Kidney (tissue), 14 donors: ENCODE data around the gene DIP2A. TPM values are rescaled to one million over a fixed set of nuclear protein-coding genes. Genes with fewer than 3 reads are reported as not detected.

Experiments
- DNase-seq, 5 donors: peaks; one replicate each; pipeline ENCODE4 v3.0.0-alpha.2; 2013 to 2020
- FAIRE-seq: peaks from 2 replicates; lab custom pipeline; 2012; peaks lifted over from hg19 to GRCh38; lab: Jason Lieb, UNC
- H3K27ac ChIP-seq, 2 donors: one replicate each; pipeline ENCODE4 v1.7.0; 2013; ENCODE audit warnings: low read depth in 2 of 2, low read length in 2 of 2, inconsistent platforms in 1 of 2
- H3K27me3 ChIP-seq: one replicate; pipeline ENCODE4 v1.7.1; 2013; ENCODE audit warnings: low read length, inconsistent platforms; ENCODE audit not compliant: control insufficient read depth, insufficient read depth
- H3K36me3 ChIP-seq, 3 donors: one replicate each; pipeline versions ENCODE4 v1.7.0 to v1.7.1; 2013; ENCODE audit warnings: low read length in 3 of 3, control low read depth in 1 of 3, inconsistent platforms in 1 of 3; ENCODE audit not compliant: insufficient read depth in 3 of 3, control insufficient read depth in 2 of 3
- H3K4me1 ChIP-seq, 3 donors: one replicate each; pipeline versions ENCODE4 v1.7.0 to v1.7.1; 2013; ENCODE audit warnings: low read length in 3 of 3, inconsistent platforms in 1 of 3, low read depth in 1 of 3; ENCODE audit not compliant: control insufficient read depth in 2 of 3, insufficient read depth in 2 of 3
- H3K4me3 ChIP-seq, 3 donors: one replicate each; pipeline versions ENCODE4 v1.7.0 to v1.8.1; 2013; ENCODE audit warnings: low read length in 3 of 3, control low read depth in 1 of 3, inconsistent platforms in 1 of 3
- H3K9ac ChIP-seq, 3 donors: one replicate each; pipeline versions ENCODE4 v1.7.0 to v1.7.1; 2013; ENCODE audit warnings: low read length in 3 of 3, control low read depth in 1 of 3, inconsistent platforms in 1 of 3
- H3K9me3 ChIP-seq, 3 donors: one replicate each; pipeline versions ENCODE4 v1.7.0 to v1.7.1; 2013; ENCODE audit warnings: low read length in 3 of 3, control low read depth in 1 of 3, inconsistent platforms in 1 of 3; ENCODE audit not compliant: control insufficient read depth in 2 of 3, insufficient read depth in 1 of 3
- intact Hi-C: fragments of 100-400 bp; cut with DNase I; formaldehyde crosslinking; loops from one replicate; pipeline ENCODE4 v1.11.1; 2022
- polyA plus RNA-seq: library from polyadenylated mRNA; stranded (reverse); fragments of 350-450 nt; fragmentation: Illumina TruSeq; extraction: RNeasy Lipid Tissue Mini Kit (QIAGEN cat#74804); gene quantifications from one replicate; pipeline ENCODE4 v1.2.3, GENCODE V29; 2014; ENCODE audit warnings: low read depth, low replicate concordance; ENCODE audit not compliant: insufficient read depth
- total RNA-seq: library from RNA; stranded (reverse); fragmentation: NEBNext Ultra II Directional; extraction: Animal tissue kit (Norgen Biotek cat#: 25700); gene quantifications from one replicate; pipeline ENCODE4 v1.2.1, GENCODE V29; 2021
- TF ChIP-seq, protein P1 (sequence below): IDR thresholded peaks from 3 replicates; pipeline ENCODE4 v1.5.1; 2012; ENCODE audit warnings: mild to moderate bottlenecking, moderate library complexity, borderline replicate concordance; ENCODE audit not compliant: insufficient read depth; ENCODE audit errors: extremely low read depth
- donor health status: control.
- donor health status: control.
- donor health status: control.
- donor health status: control.
- donor health status: control.
- donor health status: DM: yes; HTN: yes; CAD: no.
- donor health status: Normal renal cell carcinoma (clear cell type).

Gene DIP2A
- total and polyA plus RNA-seq, 2 donors from 2014 or later = 8.7 to 36.5 TPM

DNA sequence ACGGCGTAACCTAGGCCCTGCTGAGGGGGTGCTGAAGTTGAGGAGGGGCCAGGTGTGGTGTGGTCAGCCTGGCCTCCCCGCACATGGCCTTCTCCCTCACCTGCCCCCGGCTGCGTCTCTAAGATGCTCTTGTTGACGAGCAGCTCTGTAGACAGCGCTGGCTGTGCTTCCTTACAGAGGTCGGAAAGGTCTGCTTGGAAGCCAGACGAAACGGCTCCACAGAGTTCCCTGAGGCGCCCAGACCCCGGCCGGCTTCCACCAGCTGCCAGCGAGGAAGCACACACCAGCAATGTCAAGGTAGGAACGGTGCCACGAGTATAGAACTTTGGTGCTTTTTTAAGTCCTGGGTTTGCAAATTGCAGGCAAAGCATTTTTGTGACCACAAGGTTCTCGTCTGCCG, 18.8 kb upstream of the DIP2A start:
- FAIRE-seq (no peak), DNase-seq (no peak)
- Histone ChIP-seq H3K9ac (no peak overlapping the region), H3K27ac (no peak overlapping the region), H3K4me1 (peaks cover 0 to 2% (median 0%) of the 10 kb centered on the region in 3 donors), H3K36me3 (peaks cover 2 to 22% (median 10%) of the 10 kb centered on the region in 3 donors), H3K27me3 (no peaks in the 10 kb centered on the region), H3K9me3 (no peaks in the 10 kb centered on the region), H3K4me3 (no peak overlapping the region)
- TF ChIP-seq, protein P1, sequence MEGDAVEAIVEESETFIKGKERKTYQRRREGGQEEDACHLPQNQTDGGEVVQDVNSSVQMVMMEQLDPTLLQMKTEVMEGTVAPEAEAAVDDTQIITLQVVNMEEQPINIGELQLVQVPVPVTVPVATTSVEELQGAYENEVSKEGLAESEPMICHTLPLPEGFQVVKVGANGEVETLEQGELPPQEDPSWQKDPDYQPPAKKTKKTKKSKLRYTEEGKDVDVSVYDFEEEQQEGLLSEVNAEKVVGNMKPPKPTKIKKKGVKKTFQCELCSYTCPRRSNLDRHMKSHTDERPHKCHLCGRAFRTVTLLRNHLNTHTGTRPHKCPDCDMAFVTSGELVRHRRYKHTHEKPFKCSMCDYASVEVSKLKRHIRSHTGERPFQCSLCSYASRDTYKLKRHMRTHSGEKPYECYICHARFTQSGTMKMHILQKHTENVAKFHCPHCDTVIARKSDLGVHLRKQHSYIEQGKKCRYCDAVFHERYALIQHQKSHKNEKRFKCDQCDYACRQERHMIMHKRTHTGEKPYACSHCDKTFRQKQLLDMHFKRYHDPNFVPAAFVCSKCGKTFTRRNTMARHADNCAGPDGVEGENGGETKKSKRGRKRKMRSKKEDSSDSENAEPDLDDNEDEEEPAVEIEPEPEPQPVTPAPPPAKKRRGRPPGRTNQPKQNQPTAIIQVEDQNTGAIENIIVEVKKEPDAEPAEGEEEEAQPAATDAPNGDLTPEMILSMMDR = no peak
- intact Hi-C loops = no loop called here

DNA sequence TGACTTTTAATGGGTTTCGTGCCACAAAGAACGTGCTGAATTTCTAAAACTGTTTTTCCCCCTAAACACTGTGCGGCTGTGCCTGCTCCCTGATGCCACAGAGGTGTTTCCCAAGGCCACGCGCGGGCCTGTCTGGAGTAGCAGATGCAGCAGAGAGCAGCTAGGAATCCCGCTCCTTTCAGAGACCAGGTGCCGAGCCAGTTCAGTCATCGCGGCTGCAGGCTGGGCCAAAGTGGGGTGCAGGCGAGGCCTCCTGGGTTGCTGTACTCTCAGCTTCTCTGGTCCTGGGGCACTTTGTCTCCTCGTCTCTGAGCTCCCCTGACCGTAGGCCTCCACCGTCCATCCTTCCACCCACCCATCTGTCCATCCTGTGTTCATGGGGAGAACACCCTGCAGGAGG, 17.4 kb upstream of the DIP2A start:
- Histone ChIP-seq H3K27me3 (no peaks in the 10 kb centered on the region), H3K4me1 (peaks cover 0 to 2% (median 0%) of the 10 kb centered on the region in 3 donors), H3K27ac (no peak overlapping the region), H3K36me3 (peaks cover 2 to 22% (median 12%) of the 10 kb centered on the region in 3 donors), H3K9me3 (no peaks in the 10 kb centered on the region), H3K4me3 (no peak overlapping the region), H3K9ac (no peak overlapping the region)
- FAIRE-seq = no peak
- DNase-seq = no peak
- TF ChIP-seq, protein P1 = no peak
- intact Hi-C loops = no loop called here

DNA sequence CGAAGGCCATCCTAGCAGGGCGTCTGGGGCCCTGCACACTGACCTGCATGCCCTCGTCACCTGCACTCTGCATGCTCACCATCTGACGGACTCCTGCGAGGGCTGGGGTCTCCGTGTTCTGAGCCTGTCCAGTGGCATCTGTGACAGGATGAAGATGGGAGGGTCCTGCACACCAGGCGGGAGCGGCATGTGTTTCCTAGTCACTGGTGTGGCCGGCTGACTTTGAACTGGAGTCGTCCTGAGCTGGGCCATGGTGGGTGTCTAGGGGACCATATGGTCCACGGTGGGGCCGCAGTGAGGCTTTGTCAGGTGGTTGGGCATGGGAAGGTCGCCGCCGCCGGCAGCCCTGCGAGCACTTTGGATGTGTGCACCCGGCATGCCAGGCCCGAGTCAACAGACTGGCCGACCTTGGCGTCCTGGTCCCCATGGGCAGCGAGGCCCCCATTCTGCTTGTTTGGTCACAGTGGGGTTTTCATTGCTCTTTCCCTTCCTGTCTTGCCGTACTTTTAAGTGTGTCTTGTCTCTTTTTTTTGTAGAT, 16.7 kb upstream of the DIP2A start:
- Histone ChIP-seq H3K9ac (no peak overlapping the region), H3K36me3 (peaks cover 2 to 22% (median 12%) of the 10 kb centered on the region in 3 donors), H3K9me3 (no peaks in the 10 kb centered on the region), H3K27me3 (no peaks in the 10 kb centered on the region), H3K4me1 (peaks cover 0 to 2% (median 0%) of the 10 kb centered on the region in 3 donors), H3K4me3 (no peak overlapping the region), H3K27ac (no peak overlapping the region)
- TF ChIP-seq, protein P1 = no peak
- intact Hi-C loops = no loop called here
- FAIRE-seq = no peak
- DNase-seq = no peak

DNA sequence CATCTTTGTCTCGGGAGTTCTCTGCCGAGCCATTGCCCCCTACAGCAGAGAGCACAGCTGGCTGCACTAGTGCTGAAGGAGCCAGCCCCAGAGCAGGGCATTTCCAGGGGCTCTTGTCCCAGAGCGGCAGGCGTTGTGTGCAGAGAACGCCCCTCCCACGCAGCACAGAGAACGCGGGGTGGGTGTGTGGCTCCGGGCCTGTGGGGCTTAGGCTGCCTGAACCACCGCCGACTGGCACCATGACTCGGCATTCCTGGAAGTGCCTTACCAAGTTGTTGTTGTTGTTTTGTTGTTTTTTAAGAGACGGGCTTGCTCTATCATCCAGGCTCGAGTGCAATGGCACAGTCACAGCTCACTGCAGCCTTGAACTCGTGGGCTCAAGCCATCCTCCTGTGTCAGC, 15.8 kb upstream of the DIP2A start:
- intact Hi-C loops = no loop called here
- TF ChIP-seq, protein P1 = no peak

More for the DNA sequence above, 15.8 kb upstream of the DIP2A start:
- Histone ChIP-seq H3K4me3 (no peak overlapping the region), H3K27me3 (no peaks in the 10 kb centered on the region), H3K27ac (no peak overlapping the region), H3K36me3 (peaks cover 2 to 18% (median 12%) of the 10 kb centered on the region in 3 donors), H3K4me1 (peaks cover 0 to 3% (median 2%) of the 10 kb centered on the region in 3 donors), H3K9me3 (no peaks in the 10 kb centered on the region), H3K9ac (no peak overlapping the region)
- FAIRE-seq (no peak), DNase-seq (no peak)
